GM19351 (cell line): ENCODE data around the gene STYXL2.

ENCODE experiments used
- ATAC-seq: cut with Tn5 transposase; IDR thresholded peaks from one replicate; pipeline ENCODE4 v1.9.1; 2021; ENCODE audit warnings: mild to moderate bottlenecking, moderate library complexity; ENCODE audit not compliant: unreplicated experiment

Gene STYXL2

DNA sequence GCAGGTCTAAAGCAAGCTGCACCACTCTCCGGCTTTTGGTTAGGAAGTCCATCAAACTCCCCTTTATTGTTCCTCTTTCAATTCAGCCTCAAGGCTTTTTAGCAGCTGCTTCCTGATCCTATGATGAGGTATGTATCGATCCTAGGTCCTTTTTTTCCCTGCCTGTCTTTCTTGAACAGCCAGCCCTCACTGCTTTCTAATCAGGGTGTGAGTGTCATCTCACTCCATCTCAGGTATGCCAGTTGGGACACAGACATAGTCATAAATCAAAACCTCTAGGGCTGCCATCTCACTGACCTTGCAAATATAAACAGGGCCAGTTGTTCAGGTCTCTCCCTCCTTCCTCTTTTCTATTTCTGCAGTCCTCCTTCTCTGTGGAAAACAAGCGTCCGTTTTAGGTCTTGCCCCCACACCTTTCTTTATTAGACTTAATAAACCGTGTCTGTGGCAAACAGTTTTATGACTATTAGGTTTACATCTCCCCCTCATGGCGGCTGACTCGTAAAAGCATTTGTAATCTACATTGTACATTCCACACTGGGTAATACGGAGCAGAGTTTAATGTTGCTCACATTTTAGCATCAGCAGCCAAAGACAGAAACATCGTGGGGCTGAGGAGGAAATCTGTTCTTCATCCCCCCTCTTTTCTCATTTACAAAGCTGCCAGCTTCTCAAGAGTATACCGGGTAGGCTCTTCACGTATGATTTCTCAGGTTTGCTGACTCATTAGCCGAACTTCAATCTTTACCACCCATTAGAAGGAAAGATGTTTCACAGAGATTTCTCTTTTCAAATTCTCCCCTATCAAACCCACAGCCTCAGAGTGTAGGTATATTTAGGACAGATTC lies 11.6 kb downstream of the STYXL2 start:
- peak; percentile 36 for ATAC-seq

DNA sequence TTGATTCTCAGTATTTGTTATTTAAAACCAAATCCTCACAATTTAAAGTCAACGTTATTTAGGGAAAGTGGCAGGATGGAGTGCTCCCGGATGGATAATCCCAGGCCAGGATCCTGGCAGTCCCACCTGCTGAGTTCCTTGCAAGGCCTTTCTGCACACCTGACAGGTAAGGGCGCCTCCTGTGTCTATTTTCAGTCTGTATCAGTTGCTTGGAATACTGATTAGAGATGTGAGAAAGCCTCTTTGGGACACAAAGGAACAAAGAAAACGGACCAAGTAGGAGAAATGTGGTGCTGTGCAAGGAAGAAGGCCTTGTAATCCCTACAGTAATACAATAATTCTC lies 12.2 kb downstream of the STYXL2 start:
- ATAC-seq, result no peak

DNA sequence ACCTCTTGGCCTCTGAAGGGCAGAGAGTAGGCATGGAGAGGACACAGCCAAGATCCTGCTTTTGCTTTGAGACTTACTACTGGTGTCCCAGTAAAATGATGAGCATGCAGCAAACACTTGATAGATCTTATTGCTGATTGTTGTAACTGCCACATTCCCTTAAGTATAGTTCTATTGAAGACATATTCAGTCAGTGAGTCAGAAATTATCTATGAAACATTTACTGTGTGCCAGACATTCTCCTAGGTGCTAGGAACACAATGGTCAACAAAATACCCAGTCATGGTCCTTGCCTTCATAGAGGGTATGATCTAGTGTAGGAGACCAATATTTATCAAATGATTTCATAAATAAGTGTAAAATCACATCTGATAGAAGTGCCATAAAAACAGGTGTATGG lies 13.6 kb downstream of the STYXL2 start:
- ATAC-seq, result no peak

DNA sequence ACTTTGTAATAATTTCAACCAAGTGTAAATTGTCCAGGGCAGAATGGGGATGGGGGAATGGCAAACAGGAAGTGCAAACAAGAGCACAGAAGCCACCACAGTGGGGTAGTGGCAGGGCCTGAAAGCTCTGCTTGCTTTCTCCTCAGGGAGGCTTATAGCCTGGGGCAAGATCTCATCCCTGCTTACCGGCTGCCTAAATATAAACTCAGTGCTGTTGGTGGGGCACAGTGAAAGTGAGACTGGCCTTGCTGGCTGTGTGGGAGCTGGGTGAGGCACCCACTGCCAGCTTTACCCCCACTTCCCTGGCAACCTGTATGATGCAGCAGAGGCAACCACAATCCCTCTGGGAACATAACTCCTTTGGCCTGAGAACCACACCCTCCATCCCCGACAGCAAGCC lies 15.2 kb downstream of the STYXL2 start:
- no peak for ATAC-seq

DNA sequence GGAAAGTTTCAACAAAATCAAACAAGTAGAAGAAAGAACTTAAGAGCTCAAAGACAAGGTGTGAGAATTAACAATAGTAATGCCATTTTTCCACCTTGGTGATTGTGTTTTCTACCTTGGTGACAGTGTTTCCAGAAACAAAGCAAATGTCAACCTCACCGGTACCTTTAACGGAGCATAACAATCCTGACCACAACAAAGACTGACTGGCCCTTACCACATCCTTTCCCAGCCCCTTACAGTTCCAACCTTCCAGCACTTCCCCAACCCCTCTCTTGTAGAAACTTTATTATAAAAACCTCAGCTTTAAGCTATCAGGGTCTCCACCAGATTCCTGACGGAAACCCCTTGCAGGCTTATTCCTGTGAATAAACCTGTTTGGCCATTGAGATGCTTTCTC lies 16.7 kb downstream of the STYXL2 start:
- peak; percentile 77 for ATAC-seq

DNA sequence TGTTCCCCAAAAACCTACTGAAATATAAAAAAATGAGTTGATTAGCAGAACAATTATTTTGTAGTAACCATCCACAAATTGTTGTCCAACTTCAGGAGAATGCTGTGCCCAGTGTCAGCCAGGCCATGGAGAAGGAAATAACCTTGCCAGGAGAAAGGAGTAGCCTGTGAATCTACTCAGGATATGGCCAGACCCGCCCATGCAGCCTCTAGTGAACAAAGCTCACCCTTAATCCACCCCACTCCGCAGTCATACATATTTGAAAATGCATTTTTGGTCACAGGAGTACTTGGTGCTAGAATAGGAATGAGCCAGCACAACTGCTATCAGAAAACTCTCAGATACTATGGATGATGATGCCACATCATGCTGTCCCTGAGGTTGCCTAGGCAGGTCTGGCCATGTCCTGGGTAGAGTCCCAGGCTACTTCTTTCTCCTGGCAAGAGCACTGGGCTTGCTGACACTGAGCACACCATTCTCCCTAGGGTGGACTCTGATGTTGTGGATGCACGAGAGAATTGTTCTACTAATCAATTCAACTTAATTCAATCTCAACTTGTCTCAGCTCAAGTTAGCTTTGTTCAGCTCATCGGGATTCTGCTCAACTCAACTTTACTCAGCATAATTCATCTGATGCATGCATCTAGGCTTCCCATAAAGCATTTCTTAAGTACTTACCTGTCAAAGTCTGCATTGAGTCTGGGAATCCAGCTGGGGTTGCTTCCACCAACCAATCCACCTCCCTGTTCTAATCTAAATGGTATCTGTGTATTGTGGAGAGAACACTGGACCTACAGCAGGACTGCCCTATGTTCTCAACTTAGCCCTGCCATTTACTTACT lies 18.2 kb downstream of the STYXL2 start:
- no peak for ATAC-seq

DNA sequence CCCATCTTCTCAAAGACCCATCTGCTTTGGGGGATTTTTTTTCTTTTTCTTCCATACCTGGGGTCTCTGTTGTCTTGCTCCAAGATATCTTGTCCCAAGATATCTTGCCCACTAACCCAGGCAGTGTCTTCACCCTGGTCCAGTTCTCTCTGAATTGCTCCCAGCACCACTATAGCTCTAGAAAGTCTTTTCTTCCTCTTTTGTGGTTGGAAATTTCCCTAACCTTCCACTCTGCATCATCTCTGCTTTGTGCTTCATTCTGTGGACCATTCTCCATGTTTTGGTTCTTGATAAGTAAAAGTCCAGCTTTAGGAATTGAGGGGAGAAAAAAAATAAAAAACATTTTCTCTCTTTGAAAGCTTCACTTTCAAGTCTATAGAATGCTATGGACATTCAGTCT lies 20.9 kb downstream of the STYXL2 start:
- ATAC-seq, result no peak

DNA sequence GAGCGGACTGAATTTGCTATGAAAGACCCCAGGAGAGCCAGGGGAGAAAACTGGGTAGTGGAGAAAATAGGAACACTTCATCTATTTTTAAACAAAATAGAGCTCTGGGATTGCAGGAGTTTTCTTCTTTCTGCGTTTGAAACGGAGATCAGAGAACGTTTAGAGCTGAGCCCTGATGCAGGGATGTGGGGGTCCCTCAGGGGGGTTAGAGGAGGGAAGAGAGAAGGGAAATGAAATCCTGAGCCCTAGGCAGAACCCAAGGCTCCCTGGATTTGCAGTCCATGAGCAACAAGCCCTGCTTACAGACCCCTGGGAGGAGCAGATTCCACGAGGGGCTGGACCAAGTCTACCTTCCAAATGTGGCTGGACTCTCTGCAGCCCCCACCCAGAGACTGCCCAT lies 21.8 kb downstream of the STYXL2 start:
- no peak for ATAC-seq

DNA sequence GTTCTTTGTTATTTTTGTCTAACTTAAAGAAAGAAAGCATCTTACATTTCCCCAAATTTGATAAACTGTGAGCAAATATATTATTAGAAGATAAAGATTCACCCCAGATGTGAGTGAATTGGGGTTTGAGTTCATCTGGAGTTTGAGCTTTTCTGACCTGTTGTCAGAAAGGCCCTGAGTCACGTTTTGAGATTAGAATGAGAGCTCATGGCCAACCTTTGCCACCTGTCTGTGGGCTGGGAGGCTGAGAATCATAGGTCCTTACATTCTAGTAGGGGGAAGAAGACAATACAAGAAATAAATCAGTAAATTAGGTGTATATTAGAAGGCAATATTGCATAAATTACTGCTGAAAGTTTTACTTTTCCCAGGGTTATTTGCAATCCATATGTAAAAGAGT lies 22.3 kb downstream of the STYXL2 start:
- ATAC-seq, result no peak

DNA sequence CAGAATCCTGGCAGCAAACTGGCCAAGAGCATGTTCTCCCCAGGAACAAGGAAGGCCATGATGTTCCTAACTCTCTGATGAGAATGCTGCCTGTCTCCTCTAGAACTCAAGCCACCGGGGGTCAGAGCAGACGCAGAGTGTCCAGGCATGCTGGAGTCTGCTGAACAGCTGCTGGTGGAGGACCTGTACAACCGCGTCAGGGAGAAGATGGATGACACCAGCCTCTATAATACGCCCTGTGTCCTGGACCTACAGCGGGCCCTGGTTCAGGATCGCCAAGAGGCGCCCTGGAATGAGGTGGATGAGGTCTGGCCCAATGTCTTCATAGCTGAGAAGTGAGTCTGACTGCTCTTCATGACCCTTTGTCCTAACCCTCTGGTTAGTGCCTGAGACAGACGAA lies 23.4 kb downstream of the STYXL2 start:
- ATAC-seq, result no peak

DNA sequence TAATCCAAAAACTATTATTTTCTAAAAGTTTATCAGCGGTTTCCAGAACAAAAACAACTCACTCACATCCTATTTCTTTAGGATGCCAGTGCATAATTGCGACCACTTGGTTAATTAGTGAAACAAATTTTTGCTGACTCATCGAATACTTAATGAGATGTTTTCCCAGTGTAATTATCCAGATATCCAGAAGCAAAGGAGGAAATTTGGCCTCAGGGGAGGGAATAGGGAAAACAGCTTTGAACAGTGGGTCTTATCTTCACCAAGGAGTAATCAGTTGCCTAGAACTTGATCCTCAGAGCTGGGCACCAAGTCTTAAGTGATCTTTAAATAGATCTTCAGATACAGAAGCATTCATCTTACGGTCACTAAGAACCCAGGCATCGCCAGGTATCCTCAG lies 24.3 kb downstream of the STYXL2 start:
- ATAC-seq, result no peak

DNA sequence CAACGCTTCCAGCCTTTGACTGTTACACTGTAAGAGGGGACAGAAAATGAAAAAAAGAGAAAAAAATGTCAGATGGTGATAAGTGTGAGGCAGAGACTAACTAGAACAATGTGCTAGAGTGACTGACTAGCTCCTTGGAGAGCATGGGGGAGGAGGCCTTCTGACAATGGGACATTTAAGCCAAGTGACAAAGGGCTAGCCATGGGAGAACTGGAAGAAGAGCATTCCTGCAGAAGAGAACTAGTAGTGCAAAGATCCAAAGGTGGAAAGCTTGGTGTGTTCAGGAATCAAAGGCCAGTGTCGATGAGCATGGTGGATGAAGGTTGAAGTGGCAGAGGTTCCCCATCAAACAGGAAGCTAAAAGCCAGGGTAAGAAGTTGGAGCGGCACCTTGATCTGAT lies 25.8 kb downstream of the STYXL2 start:
- no peak for ATAC-seq

DNA sequence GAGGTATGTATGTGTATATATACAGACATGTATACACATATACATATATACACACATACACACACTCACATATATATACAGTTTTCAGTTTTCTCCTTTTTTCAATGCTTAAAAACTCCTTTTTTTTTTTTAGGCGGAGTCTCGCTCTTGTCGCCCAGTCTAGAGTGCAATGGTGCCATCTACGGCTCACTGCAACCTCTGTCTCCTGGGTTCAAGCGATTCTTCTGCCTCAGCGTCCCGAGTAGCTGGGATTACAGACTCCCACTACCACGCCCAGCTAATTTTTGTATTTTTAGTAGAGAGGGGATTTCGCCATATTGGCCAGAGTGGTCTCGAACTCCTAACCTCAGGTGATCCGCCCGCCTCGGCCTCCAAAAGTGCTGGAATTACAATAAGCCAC lies 27.0 kb downstream of the STYXL2 start:
- ATAC-seq, result no peak

DNA sequence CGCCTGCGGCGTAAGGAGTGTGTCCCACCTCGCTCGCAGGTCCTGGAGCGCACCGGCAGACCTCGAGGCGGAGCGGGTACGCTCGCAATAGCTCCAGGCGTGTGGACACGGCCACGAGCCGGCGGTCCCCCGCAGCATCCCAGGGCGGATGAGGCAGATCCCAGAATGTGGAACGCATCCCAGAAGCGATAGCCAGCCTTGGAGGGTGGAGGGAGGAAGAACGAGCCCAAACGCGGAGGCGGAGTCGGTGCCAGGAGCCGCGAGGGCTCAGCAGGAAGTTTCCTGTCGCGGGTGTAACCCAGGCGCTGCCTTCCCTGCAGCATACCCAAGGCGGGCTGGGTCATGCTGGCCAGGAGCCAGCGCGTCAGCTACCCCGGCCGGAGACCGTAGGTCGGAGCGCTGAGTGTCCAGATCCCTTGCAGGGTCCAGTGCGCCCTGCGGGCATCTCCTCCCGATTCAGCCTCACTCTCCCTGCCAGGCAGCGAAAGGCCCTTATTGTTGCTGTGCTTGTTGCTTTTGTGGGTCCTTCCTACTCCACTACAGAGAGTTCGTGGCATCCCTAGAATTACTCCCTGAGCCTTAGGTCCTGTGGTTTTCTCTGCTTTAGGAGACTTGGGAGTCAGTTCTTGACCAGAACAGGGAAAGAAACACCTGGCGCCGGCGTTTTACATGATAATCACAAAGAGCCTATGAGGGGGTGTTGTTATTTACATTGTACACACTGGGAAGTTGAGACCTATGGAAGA lies 27.7 kb downstream of the STYXL2 start:
- ATAC-seq, result no peak

DNA sequence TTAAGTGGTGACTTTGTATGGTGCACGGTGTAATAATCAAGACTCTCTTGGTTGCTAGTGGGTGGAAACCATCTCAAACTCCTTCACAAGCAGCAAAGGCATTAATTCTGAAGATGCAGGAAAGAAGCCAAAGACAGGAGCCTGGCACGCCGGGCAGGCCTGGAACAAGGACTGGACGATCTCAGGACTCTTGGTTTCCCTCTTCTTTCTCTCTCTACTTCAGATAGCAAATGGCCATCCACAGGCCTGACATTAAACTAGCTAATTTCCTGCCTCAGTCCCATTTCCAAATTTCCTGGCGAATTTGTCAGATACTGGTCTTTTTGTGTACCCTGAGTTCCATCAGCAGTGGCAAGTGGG lies 28.2 kb downstream of the STYXL2 start:
- ATAC-seq, result no peak

DNA sequence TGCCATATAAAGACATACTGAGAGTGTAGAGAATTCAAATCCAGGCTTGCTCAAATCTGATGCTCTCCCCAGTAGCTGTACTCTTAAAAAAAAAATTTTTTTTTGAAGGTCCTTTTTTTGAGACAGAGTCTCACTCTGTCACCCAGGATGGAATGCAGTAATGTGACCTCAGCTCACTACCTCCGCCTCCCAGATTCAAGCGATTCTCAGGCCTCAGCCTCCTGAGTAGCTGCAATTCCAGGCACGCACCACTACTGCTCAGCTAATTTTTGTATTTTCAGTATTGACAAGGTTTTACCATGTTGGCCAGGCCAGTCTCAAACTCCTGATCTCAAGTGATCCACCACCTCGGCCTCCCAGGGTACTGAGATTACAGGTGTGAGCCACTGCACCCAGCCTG lies 28.7 kb downstream of the STYXL2 start:
- ATAC-seq, result no peak

DNA sequence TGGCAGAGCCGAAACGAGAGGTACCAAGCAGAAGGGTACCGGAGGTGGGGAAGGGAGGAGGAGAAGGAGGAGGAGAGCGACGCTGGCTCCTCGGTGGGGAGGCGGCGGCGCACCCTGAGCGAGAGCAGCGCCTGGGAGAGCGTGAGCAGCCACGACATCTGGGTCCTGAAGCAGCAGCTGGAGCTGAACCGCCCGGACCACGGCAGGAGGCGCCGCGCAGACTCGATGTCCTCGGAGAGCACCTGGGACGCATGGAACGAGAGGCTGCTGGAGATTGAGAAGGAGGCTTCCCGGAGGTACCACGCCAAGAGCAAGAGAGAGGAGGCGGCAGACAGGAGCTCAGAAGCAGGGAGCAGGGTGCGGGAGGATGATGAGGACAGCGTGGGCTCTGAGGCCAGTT lies 32.4 kb downstream of the STYXL2 start:
- ATAC-seq, result no peak

DNA sequence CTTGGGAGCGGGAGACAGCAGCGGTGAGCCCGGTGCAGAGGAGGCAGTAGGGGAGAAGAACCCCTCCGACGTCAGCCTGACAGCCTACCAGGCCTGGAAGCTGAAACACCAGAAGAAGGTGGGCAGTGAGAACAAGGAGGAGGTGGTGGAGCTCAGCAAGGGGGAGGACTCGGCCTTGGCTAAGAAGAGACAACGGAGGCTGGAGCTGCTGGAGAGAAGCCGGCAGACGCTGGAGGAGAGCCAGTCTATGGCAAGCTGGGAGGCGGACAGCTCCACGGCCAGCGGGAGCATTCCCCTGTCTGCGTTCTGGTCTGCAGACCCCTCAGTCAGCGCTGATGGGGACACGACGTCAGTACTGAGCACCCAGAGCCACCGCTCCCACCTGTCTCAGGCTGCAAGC lies 32.9 kb downstream of the STYXL2 start:
- no peak for ATAC-seq

DNA sequence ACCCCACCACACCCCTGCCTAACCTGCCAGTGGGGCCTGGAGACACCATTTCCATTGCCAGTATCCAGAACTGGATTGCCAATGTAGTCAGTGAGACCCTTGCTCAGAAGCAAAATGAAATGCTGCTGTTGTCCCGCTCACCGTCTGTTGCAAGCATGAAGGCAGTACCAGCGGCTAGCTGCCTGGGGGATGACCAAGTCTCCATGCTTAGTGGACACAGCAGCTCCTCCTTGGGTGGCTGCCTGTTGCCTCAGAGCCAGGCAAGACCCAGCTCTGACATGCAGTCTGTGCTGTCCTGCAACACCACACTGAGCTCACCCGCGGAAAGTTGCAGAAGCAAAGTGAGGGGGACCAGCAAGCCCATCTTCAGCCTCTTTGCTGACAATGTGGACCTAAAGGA lies 33.4 kb downstream of the STYXL2 start:
- no peak for ATAC-seq

DNA sequence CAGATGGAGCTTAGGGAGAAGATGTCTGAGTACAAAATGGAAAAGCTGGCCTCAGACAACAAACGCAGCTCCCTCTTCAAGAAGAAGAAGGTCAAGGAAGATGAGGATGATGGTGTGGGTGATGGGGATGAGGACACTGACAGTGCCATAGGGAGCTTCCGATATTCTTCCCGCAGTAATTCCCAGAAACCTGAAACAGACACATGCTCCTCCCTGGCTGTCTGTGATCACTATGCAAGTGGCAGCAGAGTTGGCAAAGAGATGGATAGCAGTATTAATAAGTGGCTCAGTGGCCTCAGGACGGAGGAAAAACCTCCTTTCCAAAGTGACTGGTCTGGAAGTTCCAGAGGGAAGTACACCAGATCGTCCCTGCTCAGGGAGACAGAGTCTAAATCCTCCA lies 33.8 kb downstream of the STYXL2 start:
- no peak for ATAC-seq

DNA sequence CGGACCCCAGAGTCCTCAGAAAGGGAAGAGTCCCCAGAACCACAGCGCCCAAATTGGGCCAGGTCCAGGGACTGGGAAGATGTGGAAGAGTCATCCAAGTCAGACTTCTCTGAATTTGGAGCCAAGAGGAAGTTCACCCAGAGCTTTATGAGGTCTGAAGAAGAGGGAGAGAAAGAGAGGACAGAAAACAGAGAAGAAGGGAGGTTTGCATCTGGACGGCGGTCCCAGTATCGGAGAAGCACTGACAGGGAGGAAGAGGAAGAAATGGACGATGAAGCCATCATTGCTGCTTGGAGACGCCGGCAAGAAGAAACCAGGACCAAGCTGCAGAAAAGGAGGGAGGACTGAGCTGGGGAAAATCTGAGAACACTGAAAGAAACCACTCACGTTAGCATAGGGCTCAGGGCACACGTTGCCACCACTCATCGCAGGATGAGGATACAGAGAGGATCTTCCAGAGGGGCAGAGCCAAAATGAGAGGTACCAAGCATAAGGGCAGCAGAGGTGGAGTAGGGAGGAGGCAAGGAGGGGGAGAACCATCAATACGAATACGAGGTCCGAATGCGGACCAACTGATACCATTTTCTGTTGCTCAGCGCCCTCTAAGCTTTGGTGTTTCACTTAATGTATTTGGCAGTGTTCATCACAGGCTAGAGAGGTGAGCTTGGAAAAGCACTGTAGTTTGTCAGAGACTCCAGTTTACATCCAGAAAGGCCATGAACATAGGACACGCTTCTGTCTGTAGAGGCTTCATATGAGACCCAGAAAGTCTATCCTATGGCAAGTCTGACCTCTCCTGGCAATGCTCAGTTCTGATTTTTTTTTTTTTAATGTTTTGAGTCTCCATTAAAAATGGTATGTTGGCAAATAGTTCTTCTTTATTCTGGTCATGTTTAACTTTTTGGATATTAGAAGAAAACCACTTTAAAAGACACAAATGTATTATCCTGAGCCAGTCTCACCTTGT lies 34.7 kb downstream of the STYXL2 start:
- ATAC-seq, result no peak
